ENCODE results near the gene TPPP.

TPPP gene

DNA sequence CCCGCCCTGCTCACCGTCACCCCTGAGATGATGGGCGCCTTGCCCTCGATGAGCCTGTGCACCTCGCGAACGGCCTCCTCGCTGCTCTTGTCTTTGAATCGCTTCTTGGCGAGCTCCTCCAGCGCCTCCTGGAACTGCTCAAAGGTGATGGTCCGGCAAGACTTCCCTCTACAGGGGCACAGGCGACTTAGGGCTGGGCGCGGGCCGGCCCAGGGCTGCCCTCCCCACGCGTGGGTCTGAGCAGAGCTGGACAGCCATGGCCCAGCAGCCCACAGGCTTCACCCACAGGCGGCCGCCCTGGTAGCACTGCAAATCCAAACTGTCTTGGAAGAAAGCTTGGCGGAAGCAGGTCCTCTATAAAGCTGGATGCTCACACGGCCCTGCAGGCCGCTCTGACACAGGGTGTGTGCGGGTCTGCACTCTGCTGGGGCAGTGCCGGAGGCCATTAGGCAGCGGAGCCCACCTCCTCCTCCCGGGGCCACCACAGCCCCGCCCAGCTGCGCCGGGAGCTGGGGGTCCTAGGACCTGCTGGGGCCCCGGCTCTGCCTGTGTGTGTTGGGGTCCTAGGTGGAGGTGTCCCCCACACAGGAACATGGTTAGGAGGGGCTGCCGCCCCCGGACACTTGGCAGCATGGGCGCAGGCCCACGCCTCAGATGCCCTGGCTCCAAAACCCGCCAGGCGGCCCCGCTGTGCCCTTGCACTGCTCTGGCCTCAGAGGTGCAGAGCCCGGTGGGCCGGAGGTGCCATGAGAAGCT is 27.0 kb downstream of the TPPP start:
- in situ Hi-C loops (cut with HindIII; ENCODE audit: low sequenced_read_pairs): loop anchor here (5.0 kb wide), 1 partner anchor 236 kb away; no protein-coding TSS in a partner anchor

DNA sequence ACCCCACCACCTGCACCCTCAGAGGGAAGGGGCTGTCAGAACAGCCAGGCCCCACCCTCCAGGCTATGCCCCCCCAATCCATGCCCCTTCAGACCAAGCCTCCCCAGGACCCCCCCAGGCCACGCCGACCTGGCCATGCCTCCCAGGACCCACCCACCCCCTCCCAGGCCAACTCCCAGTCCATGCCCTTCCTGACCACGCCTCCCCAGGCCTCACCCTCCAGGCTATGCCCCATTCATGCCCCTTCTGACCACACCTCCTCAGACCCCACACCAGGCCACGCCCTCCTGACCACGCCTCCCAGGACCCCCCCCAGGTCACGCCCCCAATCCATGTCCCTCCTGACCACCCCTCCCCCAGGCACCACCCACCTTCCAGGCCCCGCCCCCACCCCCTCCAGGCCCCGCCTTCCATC is 27.6 kb downstream of the TPPP start:
- in situ Hi-C loops (cut with HindIII; ENCODE audit: low sequenced_read_pairs): loop anchor here (5.0 kb wide), 1 partner anchor 237 kb away; no protein-coding TSS in a partner anchor

DNA sequence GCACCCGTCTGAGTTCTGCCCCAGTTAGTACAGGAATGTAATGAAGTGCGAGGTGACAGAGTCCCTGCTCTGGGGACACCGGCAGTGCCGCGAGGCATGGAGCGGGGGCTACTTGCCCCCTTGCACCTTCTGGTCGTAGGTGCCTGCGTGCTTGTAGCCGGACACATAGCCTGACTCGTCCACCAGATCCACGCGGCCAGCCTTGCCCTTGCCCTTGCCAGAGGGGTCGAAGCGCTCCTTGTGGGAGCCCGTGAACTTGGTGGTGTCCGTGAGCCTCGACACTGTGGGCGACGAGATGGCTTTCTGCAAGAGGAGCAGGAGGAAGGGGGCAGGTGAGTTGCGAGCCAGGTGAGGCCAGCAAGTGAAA is 28.2 kb downstream of the TPPP start:
- in situ Hi-C loops (cut with HindIII; ENCODE audit: low sequenced_read_pairs): loop anchor here (5.0 kb wide), 1 partner anchor 237 kb away; no protein-coding TSS in a partner anchor

DNA sequence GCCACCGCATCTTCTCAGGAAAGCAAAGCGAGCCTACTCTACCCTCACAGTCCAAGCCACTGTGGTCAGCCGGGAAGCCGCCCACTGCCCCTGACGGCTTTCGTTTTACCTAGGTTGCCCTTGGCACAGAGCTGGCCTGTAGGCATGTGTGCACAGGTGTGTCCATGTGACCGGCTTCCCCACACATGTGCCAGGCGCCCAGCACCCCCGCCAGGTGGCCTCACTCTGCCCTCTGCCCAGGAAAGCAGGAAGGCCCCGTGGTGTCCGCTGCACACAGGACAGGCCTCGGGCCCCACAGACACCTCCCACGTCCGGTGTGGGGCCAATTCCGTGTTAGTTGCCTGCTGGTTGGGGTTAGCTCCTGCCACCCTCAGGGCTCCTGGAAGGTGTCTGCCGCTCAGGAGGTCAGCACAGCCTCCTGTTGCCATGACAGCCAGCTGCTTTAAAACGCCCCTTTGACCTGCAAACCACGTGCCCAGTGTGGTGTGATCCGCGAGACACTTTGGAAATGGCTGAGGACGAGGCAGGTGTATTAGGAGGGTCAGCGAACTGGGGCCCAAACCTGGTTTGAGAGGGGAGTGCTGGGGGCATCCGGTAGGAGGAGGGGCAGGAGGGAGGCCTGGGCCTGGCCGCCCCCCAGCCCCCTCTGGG is 28.7 kb downstream of the TPPP start:
- in situ Hi-C loops (cut with HindIII; ENCODE audit: low sequenced_read_pairs): no loop called here

DNA sequence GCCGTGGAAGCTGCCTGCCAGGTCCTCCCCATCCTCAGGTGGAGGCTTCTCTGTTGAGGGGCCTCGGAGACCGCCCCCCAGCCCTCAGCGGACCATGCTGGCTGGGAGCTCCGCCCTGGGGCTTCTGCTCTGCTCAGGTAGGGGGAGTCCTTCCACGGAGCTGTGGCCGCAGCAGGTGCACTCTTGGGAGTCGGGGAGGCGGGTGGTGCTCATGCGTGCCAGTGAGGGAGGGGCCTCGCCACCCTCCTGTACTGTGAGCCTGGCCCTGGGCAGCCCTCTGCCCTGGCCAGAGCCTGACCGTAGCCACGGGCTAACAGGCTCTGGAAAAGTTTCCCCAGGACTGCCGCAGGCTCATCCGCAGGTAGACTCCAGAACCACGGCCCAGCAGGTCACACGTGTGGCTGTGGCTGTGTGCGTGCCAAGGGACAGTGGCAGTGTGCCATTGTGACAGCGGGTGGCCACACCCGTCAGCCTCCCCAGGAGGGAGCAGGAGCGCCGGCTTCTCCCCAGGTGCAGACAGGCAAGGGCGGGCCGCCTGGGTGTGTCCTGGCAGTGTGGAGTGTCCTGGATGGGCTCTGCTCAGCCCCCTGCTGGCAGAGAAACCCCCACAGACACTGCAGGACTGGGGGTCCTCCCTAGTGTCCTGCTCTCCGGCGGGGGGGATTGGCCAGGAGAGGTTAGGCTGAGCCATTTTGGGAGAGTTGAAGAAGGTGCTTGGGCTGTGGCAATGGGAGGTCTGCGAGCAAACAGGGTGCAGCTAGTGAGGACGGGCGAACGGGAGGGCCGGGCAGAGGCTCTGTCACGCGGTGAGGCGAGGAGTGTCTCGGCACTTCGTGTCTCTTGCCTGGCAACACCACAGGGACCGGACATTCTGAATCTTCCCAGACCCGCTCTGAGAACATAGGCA is 29.5 kb downstream of the TPPP start:
- in situ Hi-C loops (cut with HindIII; ENCODE audit: low sequenced_read_pairs): no loop called here

DNA sequence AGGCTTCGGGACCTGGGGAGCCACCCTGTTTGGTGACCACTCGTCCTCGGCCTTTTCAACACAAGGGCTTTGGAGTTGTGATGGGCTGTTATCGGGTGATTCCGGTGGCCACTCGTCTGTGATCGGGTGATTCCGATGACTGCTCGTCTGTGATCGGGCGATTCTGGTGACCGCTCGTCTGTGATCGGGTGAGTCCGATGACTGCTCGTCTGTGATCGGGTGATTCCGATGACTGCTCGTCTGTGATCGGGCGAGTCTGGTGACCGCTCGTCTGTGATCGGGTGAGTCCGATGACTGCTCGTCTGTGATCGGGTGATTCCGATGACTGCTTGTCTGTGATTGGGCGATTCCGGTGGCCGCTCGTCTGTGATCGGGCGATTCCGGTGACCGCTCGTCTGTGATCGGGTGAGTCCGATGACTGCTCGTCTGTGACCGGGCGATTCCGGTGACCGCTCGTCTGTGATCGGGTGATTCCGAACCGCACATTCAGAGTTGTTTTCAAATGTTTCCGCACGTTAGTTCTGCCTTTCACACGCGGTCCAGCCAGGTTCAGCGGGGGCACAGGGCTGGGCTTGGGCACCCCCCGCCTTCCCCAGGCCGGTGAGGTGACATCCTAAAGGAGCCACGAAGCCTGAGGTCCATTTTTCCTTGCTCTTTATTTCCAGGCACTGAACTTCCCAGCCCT is 30.3 kb downstream of the TPPP start:
- in situ Hi-C loops (cut with HindIII; ENCODE audit: low sequenced_read_pairs): no loop called here

DNA sequence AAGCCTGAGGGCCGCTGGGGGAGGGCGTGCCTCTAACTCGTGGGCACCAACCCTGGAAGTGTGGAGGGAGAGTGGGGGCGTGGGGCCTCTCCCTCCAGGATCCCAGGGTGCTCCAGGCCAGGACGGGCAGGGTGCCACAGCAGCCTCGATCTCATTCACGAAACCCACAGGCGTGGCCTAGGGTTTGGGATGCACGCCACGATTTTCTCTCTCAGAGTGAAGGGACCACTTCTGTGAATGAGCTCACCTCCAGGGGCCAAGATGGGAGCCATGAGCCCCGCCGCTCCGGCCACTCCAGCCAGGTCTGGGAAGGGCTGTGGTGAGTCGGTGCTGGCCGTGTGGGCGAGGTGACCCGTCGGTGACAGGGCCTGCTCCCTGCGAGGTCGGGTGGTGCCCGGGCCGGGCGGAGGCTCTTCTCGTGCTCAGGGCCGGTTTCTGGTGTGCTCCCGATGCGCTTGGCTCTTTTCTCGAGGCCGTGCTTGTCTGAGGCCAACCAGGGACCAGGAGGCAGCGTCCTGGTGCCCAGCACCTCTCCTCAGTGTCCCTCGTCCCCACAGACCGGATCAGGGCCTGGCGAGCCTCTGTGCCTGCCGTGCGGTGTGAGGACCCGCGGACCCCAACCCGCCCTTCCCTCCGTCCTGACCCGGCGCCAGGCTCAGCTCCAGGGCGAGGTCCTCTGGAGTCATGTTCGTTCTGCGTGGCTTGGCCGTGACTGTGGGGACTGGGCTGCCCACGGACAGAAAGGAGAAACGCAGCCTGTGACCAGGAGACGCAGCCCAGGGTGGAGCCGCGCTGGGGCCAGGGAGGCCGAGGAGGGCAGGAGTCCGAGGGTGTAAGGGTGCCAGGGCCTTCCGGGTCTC is 31.0 kb downstream of the TPPP start:
- in situ Hi-C loops (cut with HindIII; ENCODE audit: low sequenced_read_pairs): no loop called here

DNA sequence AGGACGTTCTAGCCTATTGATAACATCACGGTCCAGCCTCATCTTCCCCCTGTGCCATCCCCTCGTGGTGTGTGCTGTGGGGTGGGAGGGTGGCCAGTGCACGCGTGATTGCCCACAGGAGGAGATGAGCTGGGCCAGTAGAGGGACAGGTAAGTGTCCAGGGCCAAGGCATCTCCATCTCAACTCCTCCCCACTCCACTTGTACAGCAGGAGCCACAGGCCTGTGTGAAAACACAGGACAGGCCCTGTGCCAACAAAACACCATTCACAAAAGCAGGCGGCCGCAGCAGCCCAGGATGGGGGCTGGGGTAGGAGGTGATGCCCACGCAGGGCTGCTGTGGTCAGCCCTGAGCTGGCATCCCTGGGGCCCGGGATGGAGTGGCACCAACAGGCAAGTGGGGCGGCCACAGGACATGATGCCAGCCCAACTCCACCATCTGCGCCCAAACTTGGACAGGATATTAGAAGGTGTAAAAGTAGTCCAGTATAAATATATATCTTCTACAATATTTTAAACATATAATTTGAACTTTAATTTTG is 32.6 kb downstream of the TPPP start:
- in situ Hi-C loops (cut with HindIII; ENCODE audit: low sequenced_read_pairs): no loop called here

DNA sequence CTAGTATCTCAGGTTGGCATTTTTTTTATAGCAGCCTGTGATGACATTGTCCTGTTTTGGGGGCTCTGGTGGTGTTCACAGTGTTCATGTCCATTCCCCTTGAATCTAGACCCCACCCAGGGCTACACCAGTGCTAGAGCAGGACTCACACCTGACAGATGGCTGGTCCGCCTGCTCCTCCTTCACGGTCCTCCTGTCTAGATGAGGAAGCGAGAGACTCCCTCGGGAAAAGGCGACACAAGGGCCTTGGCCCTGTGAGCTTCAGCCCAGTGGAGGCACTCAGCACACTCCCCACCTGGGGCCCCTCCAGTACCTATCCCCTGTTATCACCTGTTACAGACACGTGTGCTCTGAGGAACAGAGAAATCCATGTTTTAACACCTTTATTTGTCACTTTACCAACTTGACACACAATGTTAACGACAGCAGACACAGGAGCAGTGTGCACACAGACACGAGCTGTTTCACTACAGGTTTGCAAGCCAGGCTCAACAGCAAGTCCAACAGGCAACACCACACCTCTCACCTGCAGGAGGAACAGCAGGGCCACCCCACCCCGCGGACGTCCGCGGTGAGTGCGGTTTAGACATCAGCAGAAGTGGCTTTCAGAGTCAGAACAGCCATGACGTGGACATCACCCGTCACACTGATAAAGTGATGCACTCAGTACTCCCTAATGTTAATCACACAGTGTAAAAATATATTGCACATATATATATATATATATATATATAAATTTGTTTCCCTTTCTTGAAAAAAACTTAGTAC is 33.5 kb downstream of the TPPP start:
- in situ Hi-C loops (cut with HindIII; ENCODE audit: low sequenced_read_pairs): loop anchor here (10.0 kb wide), 1 partner anchor 155 kb away; no protein-coding TSS in a partner anchor

DNA sequence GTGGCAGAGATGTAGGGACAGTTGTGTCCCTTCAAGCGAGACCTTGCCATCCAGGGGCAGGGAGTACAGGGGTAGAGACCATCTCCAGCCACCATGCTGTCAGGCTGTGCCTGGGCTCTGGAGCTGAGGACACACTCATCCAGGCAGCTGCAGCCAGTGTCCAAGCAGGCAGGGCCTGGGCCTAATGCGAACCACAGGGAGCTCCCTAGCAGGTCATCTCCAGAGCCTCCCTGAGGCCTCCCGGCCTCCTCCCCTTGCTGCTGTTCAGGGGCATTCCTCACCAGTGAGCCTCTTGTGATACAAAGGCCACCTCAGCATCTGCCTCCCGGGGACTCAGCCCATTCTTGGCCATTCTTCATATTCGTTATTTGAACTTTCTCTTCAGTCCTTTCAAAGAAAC is 35.0 kb downstream of the TPPP start:
- in situ Hi-C loops (cut with HindIII; ENCODE audit: low sequenced_read_pairs): loop anchor here (10.0 kb wide), 1 partner anchor 153 kb away; no protein-coding TSS in a partner anchor

DNA sequence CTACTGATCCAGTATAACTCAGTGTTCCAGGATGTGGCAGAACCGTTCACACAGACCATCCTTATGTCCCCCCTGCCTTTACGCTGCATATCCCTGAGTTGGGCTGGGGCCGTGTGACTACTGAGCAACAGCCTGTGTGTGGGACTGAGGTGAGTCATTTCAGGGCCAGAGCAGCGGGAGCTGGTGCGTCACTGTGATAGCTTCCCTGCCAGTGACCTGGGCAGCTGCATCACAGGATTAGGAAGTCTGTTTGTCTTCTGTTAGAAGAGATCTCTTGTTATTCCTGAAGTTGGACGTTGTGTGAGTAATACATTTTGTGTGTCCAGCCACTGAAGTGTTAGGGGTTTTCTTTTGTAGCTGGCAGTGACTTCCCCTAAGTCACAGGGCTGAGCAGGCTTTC is 35.6 kb downstream of the TPPP start:
- in situ Hi-C loops (cut with HindIII; ENCODE audit: low sequenced_read_pairs): loop anchor here (10.0 kb wide), 1 partner anchor 153 kb away; no protein-coding TSS in a partner anchor

DNA sequence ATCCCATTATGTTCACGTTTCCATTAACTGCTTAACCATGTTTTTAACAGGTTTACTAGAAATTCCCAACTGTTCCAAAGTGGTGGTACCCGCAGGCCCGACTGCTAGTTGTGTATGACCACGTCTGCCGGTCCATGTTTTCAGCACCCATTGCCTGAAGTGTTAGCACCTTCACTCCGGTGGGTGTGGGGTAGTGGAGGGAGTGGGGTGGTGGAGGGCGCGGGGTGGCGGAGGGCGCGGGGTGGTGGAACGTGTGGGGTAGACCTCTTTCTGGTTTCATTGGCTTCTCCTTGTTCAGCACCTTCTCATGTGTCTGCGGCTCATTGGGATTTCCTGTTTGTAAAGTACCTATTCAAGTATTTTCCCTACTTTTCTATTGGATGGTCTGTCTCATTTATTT is 37.7 kb downstream of the TPPP start:
- in situ Hi-C loops (cut with HindIII; ENCODE audit: low sequenced_read_pairs): loop anchor here (10.0 kb wide), 1 partner anchor 151 kb away; no protein-coding TSS in a partner anchor

DNA sequence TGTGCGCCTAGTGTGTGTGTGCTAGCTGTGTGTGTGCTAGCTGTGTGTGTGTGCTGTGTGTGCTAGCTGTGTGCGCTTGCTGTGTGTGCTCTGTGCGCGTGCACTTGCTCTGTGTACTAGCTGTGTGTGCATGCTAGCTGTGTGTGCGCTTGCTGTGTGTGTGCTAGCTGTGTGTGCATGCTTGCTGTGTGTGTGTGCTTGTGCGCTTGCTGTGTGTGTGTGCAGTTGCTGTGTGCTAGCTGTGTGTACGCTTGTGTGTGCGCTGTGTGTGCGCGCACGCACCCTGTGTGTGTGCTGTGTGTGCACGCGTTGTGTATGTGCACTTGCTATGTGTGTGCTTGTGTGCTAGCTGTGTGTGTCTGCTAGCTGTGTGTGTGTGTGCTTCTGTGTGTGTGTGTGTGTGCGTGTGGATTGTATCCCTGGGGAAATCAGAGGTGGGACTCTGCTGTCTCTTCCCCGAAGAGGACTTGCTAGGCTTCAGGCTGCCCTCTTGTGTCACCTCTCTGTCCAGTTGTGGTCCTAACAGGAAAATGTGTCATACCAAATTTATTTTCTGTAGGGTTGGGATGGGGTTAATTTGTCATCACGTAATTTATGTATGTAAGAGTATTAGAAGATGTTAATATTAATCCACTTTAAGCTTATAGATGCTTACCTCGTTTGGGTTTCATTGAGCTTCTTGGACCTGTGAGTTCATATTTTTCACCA is 38.9 kb downstream of the TPPP start:
- in situ Hi-C loops (cut with HindIII; ENCODE audit: low sequenced_read_pairs): loop anchor here (10.0 kb wide), 1 partner anchor 149 kb away; no protein-coding TSS in a partner anchor

DNA sequence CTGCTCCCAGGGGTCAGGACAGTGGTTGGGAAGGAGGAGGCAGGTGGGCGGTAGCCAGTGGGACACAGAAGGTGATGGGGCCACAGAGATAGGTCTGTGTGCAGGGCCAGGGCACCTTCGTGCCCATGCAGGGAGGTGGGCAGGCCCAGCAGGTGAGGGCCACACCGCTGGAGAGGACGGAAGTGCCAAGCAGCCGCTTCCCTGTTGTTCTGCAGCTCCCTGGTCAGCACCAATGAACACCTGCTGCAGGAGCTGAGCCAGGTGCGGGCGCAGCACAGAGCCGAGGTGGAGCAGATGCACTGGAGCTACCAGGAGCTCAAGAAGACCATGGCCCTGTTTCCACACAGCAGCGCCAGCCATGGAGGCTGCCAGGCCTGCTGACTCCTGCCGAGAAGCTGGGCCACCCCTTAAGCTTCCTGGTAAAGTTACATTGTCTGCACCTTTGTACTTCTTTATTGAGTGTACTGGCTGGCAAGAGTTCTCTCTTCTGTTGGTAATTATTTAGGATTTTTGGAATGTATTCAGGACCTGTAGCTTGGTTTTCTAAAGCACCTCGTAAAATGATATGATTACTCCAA is 40.3 kb downstream of the TPPP start:
- in situ Hi-C loops (cut with HindIII; ENCODE audit: low sequenced_read_pairs): loop anchor here (10.0 kb wide), 1 partner anchor 148 kb away; no protein-coding TSS in a partner anchor

DNA sequence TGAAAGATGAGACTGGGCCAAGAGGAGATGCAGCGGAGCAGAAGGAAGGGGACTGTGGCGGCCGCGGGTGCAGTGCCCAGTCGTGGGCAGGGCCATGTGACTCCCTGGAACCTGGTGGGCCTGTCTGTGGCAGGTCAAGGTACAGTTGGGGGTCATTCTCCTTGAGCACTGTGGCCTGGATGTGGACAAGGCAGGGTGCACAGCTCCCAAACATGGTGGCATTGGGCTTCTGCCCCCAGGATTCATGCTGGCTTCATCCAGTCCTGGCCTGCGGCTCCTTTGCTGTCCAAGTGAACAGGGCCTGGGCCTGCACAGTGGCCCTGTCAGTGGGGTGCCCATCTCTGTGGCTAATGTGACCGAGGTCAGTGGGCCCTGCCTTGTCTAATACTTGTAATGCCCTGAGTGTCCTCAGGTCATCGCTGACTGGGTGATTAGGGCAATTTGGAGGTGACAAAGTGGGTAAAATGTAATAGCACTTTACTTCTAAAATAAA is 41.1 kb downstream of the TPPP start:
- in situ Hi-C loops (cut with HindIII; ENCODE audit: low sequenced_read_pairs): loop anchor here (10.0 kb wide), 1 partner anchor 147 kb away; no protein-coding TSS in a partner anchor

DNA sequence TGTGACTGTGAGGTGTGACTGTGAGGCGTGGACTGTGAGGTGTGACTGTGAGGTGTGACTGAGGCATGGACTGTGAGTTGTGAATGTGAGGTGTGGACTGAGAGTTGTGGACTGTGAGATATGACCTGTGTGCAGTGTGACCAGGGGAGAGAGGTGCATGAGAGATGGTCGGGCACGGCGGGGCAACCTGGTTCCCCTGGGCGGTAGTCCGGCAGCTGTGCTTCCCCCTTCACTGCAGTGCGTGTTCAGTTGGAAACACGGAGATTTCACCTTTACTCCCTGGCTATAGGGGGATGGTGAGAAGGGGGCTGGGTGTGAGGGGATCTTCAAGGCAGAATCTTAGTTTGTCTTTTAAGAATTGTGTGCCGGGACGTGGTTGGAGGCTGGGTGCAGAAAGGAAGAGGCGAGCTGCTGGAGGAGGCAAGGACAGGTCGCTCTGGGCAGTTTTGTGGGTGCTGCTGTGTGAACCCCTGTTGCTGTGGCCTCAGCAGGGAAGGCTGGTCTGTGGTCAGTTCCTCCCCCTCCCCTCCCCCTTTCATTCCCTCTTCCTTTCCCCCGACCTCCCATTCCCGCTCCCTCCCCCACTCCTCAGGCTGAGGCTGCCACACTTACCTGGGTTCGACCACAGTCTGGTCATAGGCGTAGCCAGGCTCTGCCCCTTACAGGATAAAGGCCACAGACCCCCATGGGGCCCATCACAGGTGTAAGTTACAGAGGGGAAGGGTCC is 41.7 kb downstream of the TPPP start:
- in situ Hi-C loops (cut with HindIII; ENCODE audit: low sequenced_read_pairs): loop anchor here (10.0 kb wide), 1 partner anchor 147 kb away; no protein-coding TSS in a partner anchor
